GM12878 (cell line): ENCODE data around the gene DUS4L. TPM values are rescaled to one million over a fixed set of nuclear protein-coding genes. Genes with fewer than 3 reads are reported as not detected.

Source experiments
- ATF7 ChIP-seq: fragments of 450-650 bp; IDR thresholded peaks from 2 replicates; pipeline ENCODE4 v1.6.1; 2016; ENCODE audit warnings: low read depth, mild to moderate bottlenecking
- CHD2 ChIP-seq: IDR thresholded peaks from 2 replicates; pipeline ENCODE4 v1.6.1; 2011; ENCODE audit warnings: low read depth, low read length, improper control_type of control experiment, borderline replicate concordance
- E2F8 ChIP-seq: fragments of 450-650 bp; IDR thresholded peaks from 2 replicates; pipeline ENCODE4 v1.6.1; 2018; ENCODE audit warnings: mild to moderate bottlenecking, low read depth, moderate library complexity; ENCODE audit not compliant: partially characterized antibody
- FOS ChIP-seq: IDR thresholded peaks from 3 replicates; pipeline ENCODE4 v1.6.1; 2011; ENCODE audit warnings: borderline replicate concordance; ENCODE audit not compliant: insufficient read length; ENCODE audit errors: extremely low read depth
- HCFC1 ChIP-seq: fragments of 150-350 bp; IDR thresholded peaks from 2 replicates; pipeline ENCODE4 v1.6.1; 2014; ENCODE audit warnings: low read length
- MAX ChIP-seq: IDR thresholded peaks from 2 replicates; pipeline ENCODE4 v1.6.1; 2012; ENCODE audit warnings: low read depth, low read length, improper control_type of control experiment
- MYB ChIP-seq: fragments of 150-350 bp; IDR thresholded peaks from 2 replicates; pipeline ENCODE4 v1.6.1; 2014; ENCODE audit warnings: mild to moderate bottlenecking, low read depth, low read length, borderline replicate concordance
- MYC ChIP-seq: IDR thresholded peaks from 2 replicates; pipeline ENCODE4 v1.6.1; 2011; ENCODE audit warnings: mild to moderate bottlenecking, low read length, moderate library complexity, inconsistent platforms; ENCODE audit not compliant: insufficient read depth, insufficient replicate concordance, insufficient read length, severe bottlenecking
- NFYA ChIP-seq: IDR thresholded peaks from 2 replicates; pipeline ENCODE4 v1.6.1; 2011; ENCODE audit warnings: low read depth, mild to moderate bottlenecking, low read length, improper control_type of control experiment, borderline replicate concordance
- PAX8 ChIP-seq: fragments of 450-650 bp; IDR thresholded peaks from 2 replicates; pipeline ENCODE4 v1.6.1; 2017; ENCODE audit warnings: mild to moderate bottlenecking, moderate library complexity
- PRDM15 ChIP-seq: fragments of 450-650 bp; formaldehyde crosslinking; IDR thresholded peaks from 2 replicates; pipeline ENCODE4 v1.4.0; 2020; ENCODE audit warnings: mild to moderate bottlenecking, moderate library complexity
- SIN3A ChIP-seq: IDR thresholded peaks from 2 replicates; pipeline ENCODE4 v1.6.1; 2012; ENCODE audit warnings: low read depth, low read length, improper control_type of control experiment
- SMAD5 ChIP-seq: IDR thresholded peaks from 2 replicates; pipeline ENCODE4 v1.6.1; 2016; ENCODE audit warnings: antibody characterized with exemption, low read depth
- SUZ12 ChIP-seq: fragments of 200-600 bp; sonication (generic); IDR thresholded peaks from one replicate; pipeline ENCODE4 v1.6.1; 2018; ENCODE audit warnings: antibody characterized with exemption, mild to moderate bottlenecking; ENCODE audit not compliant: unreplicated experiment
- TAF1 ChIP-seq: IDR thresholded peaks from 2 replicates; pipeline ENCODE4 v1.6.1; 2011; ENCODE audit warnings: mild to moderate bottlenecking, low read depth, low read length, borderline replicate concordance
- ZNF274 ChIP-seq: IDR thresholded peaks from one replicate; pipeline ENCODE4 v1.8.0; 2011; ENCODE audit not compliant: insufficient read length, insufficient read depth
- ZNF687 ChIP-seq: fragments of 450-650 bp; IDR thresholded peaks from 2 replicates; pipeline ENCODE4 v1.6.1; 2017; ENCODE audit warnings: mild to moderate bottlenecking, moderate library complexity
- ZSCAN29 ChIP-seq: fragments of 450-650 bp; IDR thresholded peaks from 2 replicates; pipeline ENCODE4 v1.6.1; 2017; ENCODE audit warnings: mild to moderate bottlenecking, moderate library complexity
- polyA plus RNA-seq, 11 experiments: library from polyadenylated mRNA; depleted of rRNA in 4 of 11; unstranded in 6 of 11; stranded (reverse) in 5 of 11; fragments of >200 nt; fragmentation: Nextera tagmentation in 4 of 11; fragmentation: Illumina TruSeq in 1 of 11; extraction: Ambion mirVana in 4 of 11; extraction: Trizol in 1 of 11; gene quantifications; 1 replicate in 1 of 11; 2 replicates in 10 of 11; pipeline versions ENCODE4 v1.2.1 to v1.2.3, GENCODE V29; 2011 to 2016; ENCODE audit warnings: inconsistent platforms in 2 of 11, missing spikeins in 2 of 11, low read depth in 1 of 11
- total RNA-seq, 4 experiments: library from RNA; depleted of rRNA in 3 of 4; stranded (reverse); fragments of >200 nt in 3 of 4; fragmentation: Illumina TruSeq in 1 of 4; extraction: Trizol in 1 of 4; gene quantifications; 2 replicates each; pipeline versions ENCODE4 v1.2.1 to v1.2.3, GENCODE V29; 2013 to 2021

The DUS4L gene
- total and polyA plus RNA-seq, 10 of the 15 experiments (the other 5 are each of a cell fraction or from before 2014, with no cell fraction given): 5.3 to 15.3 (median 12.8) TPM

GRCh38 chr7:107579885-107580715 is 16.3 kb downstream of the DUS4L start, which contains the start of gene BCAP29 (continued):
- TF ChIP-seq NFYA (no peak), E2F8 (no peak), PRDM15 (no peak), ZSCAN29 (0 out of 2 replicates have a peak, but pooled peaks have one; percentile 10), HCFC1 (peak; percentile 40; the same call in 1 of the 2 replicates), ATF7 (no peak), ZNF687 (peak; percentile 84), MYB (0 out of 2 replicates have a peak, but pooled peaks have one; percentile 11), CHD2 (peak; percentile 61; the same call in 1 of the 2 replicates), SUZ12 (no peak), TAF1 (peak; percentile 36; the same call in 1 of the 2 replicates), MYC (peak; percentile 35), ZNF274 (no peak), PAX8 (no peak), SMAD5 (no peak), FOS (no peak), SIN3A (peak; percentile 82; the same call in 1 of the 2 replicates), MAX (0 out of 2 replicates have a peak, but pooled peaks have one; percentile 8)
